MCF 10A (cell line): ENCODE data around the gene CCDC88C. TPM values are rescaled to one million over a fixed set of nuclear protein-coding genes. Genes with fewer than 3 reads are reported as not detected.
A peak's percentile ranks its signal among the peaks of the same experiment; 100 is the strongest.

ENCODE experiments used
- BruUV-seq: library from RNA; stranded (reverse); fragments of 400-500 nt; replicated peaks from 2 replicates; lab custom pipeline; 2021; lab: Mats Ljungman, UMichigan
- CTCF ChIA-PET: fragments of 300-600 bp; sonication (Branson Sonifier 250); formaldehyde crosslinking; extraction: SDS; loops from one replicate; lab custom pipeline; 2021; ENCODE audit warnings: antibody characterized with exemption, inconsistent platforms; lab: Yijun Ruan, JAX
- POLR2A ChIA-PET: fragments of 300-600, 350-650 bp; sonication (Branson Sonifier 250); formaldehyde crosslinking; extraction: SDS; loops from one replicate; lab custom pipeline; 2020; ENCODE audit warnings: antibody characterized with exemption, inconsistent platforms; lab: Yijun Ruan, JAX
- DNase-seq: peaks from one replicate; pipeline ENCODE4 v3.0.0-alpha.2; 2018; ENCODE audit not compliant: unreplicated experiment
- H3K27ac Mint-ChIP-seq: one replicate; pipeline ENCODE4 v1.8.0; 2022; ENCODE audit warnings: mild to moderate bottlenecking, low read depth, mixed read lengths; ENCODE audit not compliant: unreplicated experiment
- H3K27me3 Mint-ChIP-seq: one replicate; pipeline ENCODE4 v1.8.0; 2022; ENCODE audit warnings: mixed read lengths; ENCODE audit not compliant: insufficient read depth, unreplicated experiment
- H3K36me3 Mint-ChIP-seq: one replicate; pipeline ENCODE4 v1.8.0; 2022; ENCODE audit warnings: mild to moderate bottlenecking, moderate library complexity, mixed read lengths; ENCODE audit not compliant: insufficient read depth, unreplicated experiment
- H3K4me1 Mint-ChIP-seq: one replicate; pipeline ENCODE4 v1.8.0; 2022; ENCODE audit warnings: mixed read lengths; ENCODE audit not compliant: insufficient read depth, unreplicated experiment
- H3K4me3 Mint-ChIP-seq: one replicate; pipeline ENCODE4 v1.8.0; 2022; ENCODE audit warnings: mild to moderate bottlenecking, moderate library complexity, mixed read lengths; ENCODE audit not compliant: unreplicated experiment
- H3K9me3 Mint-ChIP-seq: one replicate; pipeline ENCODE4 v1.8.0; 2022; ENCODE audit warnings: mixed read lengths; ENCODE audit not compliant: unreplicated experiment
- CTCF ChIP-seq: fragments of 200-600 bp; IDR thresholded peaks from one replicate; pipeline ENCODE4 v1.8.0; 2022; ENCODE audit warnings: antibody characterized with exemption, mild to moderate bottlenecking; ENCODE audit not compliant: unreplicated experiment
- intact Hi-C: fragments of 100-400 bp; cut with micrococcal nuclease; formaldehyde crosslinking; loops from 2 replicates; pipeline ENCODE4 v1.14.1; 2022
- total RNA-seq: library from RNA; stranded (reverse); gene quantifications from 2 replicates; pipeline ENCODE4 v1.2.3, GENCODE V29; 2022

CCDC88C gene
- total RNA-seq, 1 experiment from 2014 or later = 19.7 TPM

GRCh38 chr14:91379579-91379932 is 38.1 kb downstream of the CCDC88C start:
- no peak for DNase-seq
- H3K27ac Mint-ChIP-seq = peak overlapping the region; percentile 9
- intact Hi-C loops = no loop called here
- peaks cover 28% of the 10 kb centered on the region for H3K4me1 Mint-ChIP-seq
- H3K9me3 Mint-ChIP-seq = no peaks in the 10 kb centered on the region
- no peak for TF ChIP-seq CTCF
- CTCF ChIA-PET = interaction anchor here (0.9 to 1.5 kb wide), 2 partner anchors 9 to 17 kb away, joined by 3 to 5 read pairs; no protein-coding TSS in a partner anchor
- POLR2A ChIA-PET = interaction anchor here (0.8 to 1.6 kb wide), 3 partner anchors 9 to 39 kb away, joined by 3 to 6 read pairs (median 4); no protein-coding TSS in a partner anchor
- BruUV-seq = no TSS peak
- peaks cover 6% of the 10 kb centered on the region for H3K36me3 Mint-ChIP-seq
- no peaks in the 10 kb centered on the region for H3K27me3 Mint-ChIP-seq
- H3K4me3 Mint-ChIP-seq = no peak overlapping the region

- Mint-ChIP-seq H3K4me3 (no peak overlapping the region), H3K36me3 (peaks cover 11% of the 10 kb centered on the region), H3K9me3 (no peaks in the 10 kb centered on the region), H3K4me1 (peaks cover 30% of the 10 kb centered on the region), H3K27ac (peak overlapping the region; percentile 9), H3K27me3 (no peaks in the 10 kb centered on the region)
- CTCF ChIA-PET = interaction anchor here (0.9 to 1.5 kb wide), 3 partner anchors 8 to 17 kb away, joined by 3 to 5 read pairs (median 3); no protein-coding TSS in a partner anchor
- peak; percentile 30 for DNase-seq
- POLR2A ChIA-PET = interaction anchor here (0.8 to 1.6 kb wide), 3 partner anchors 9 to 39 kb away, joined by 3 to 6 read pairs (median 4); no protein-coding TSS in a partner anchor
- TF ChIP-seq CTCF = no peak
- no TSS peak for BruUV-seq
- intact Hi-C loops = no loop called here
Observed at GRCh38 chr14:91378930-91379578, 38.6 kb downstream of the CCDC88C start.

- H3K4me3 Mint-ChIP-seq = no peak overlapping the region
- no peak for DNase-seq
- H3K9me3 Mint-ChIP-seq = no peaks in the 10 kb centered on the region
- peaks cover 41% of the 10 kb centered on the region for H3K4me1 Mint-ChIP-seq
- BruUV-seq = no TSS peak
- TF ChIP-seq CTCF = no peak
- POLR2A ChIA-PET = interaction anchor here (0.6 kb wide), 1 partner anchor 120 kb away, joined by 3 read pairs; no protein-coding TSS in a partner anchor
- CTCF ChIA-PET = interaction anchor here (0.7 to 1.5 kb wide), 5 partner anchors 8 to 40 kb away, joined by 3 to 6 read pairs (median 4); no protein-coding TSS in a partner anchor
- H3K27ac Mint-ChIP-seq = no peak overlapping the region
- no peaks in the 10 kb centered on the region for H3K27me3 Mint-ChIP-seq
- intact Hi-C loops = no loop called here
- peaks cover 12% of the 10 kb centered on the region for H3K36me3 Mint-ChIP-seq
Observed at GRCh38 chr14:91377700-91378652, 39.6 kb downstream of the CCDC88C start.
